Measurements from ENCODE around the gene DLL1. TPM values are rescaled to one million over a fixed set of nuclear protein-coding genes. Genes with fewer than 3 reads are reported as not detected.
A peak's percentile ranks its signal among the peaks of the same experiment; 100 is the strongest.

The DLL1 gene
- total RNA-seq, 1 donor: 0.36 TPM

GRCh38 chr6:170269151-170269845 lies 21.6 kb downstream of the DLL1 start:
- Histone ChIP-seq H3K9me3 (ENCODE audit: low read depth, low read length) (no peaks in the 10 kb centered on the region), H4K20me1 (ENCODE audit: insufficient read depth, low read length) (no peaks in the 10 kb centered on the region), H3K27me3 (ENCODE audit: insufficient read depth, low read length) (peaks cover 3% of the 10 kb centered on the region), H2AFZ (ENCODE audit: low read length) (peak overlapping the region; percentile 13), H3K4me1 (ENCODE audit: insufficient read depth, low read length) (no peaks in the 10 kb centered on the region), H3K4me3 (ENCODE audit: insufficient read depth, low read length) (no peak overlapping the region), H3K79me2 (ENCODE audit: insufficient read depth, low read length) (no peaks in the 10 kb centered on the region), H3K4me2 (ENCODE audit: insufficient read depth, low read length) (no peak overlapping the region), H3K36me3 (ENCODE audit: insufficient read depth, low read length) (no peaks in the 10 kb centered on the region), H3K27ac (ENCODE audit: low read depth, low read length) (no peak overlapping the region)
- peak; percentile 87 for DNase-seq (ENCODE audit: insufficient read length, low spot score, missing footprints)
- no peak for TF ChIP-seq CTCF (IDR thresholded peaks at IDR 0.05; ENCODE audit: extremely low read depth, low read depth, low read length)

- no peaks in the 10 kb centered on the region for H3K9me3 ChIP-seq (ENCODE audit: low read depth, low read length)
- no peak overlapping the region for H3K4me3 ChIP-seq (ENCODE audit: insufficient read depth, low read length)
- no peaks in the 10 kb centered on the region for H3K4me1 ChIP-seq (ENCODE audit: insufficient read depth, low read length)
- no peak overlapping the region for H2AFZ ChIP-seq (ENCODE audit: low read length)
- peaks cover under 1% of the 10 kb centered on the region for H3K27me3 ChIP-seq (ENCODE audit: insufficient read depth, low read length)
- H3K27ac ChIP-seq (ENCODE audit: low read depth, low read length): no peak overlapping the region
- H3K4me2 ChIP-seq (ENCODE audit: insufficient read depth, low read length): no peak overlapping the region
- DNase-seq (ENCODE audit: insufficient read length, low spot score, missing footprints): no peak
- TF ChIP-seq CTCF (IDR thresholded peaks at IDR 0.05; ENCODE audit: extremely low read depth, low read depth, low read length): no peak
- H4K20me1 ChIP-seq (ENCODE audit: insufficient read depth, low read length): no peaks in the 10 kb centered on the region
- no peaks in the 10 kb centered on the region for H3K36me3 ChIP-seq (ENCODE audit: insufficient read depth, low read length)
- no peaks in the 10 kb centered on the region for H3K79me2 ChIP-seq (ENCODE audit: insufficient read depth, low read length)
Observed at GRCh38 chr6:170268216-170269129, 22.4 kb downstream of the DLL1 start.

GRCh38 chr6:170267688-170268087 lies 23.2 kb downstream of the DLL1 start:
- H3K79me2 ChIP-seq (ENCODE audit: insufficient read depth, low read length): no peaks in the 10 kb centered on the region
- no peaks in the 10 kb centered on the region for H4K20me1 ChIP-seq (ENCODE audit: insufficient read depth, low read length)
- no peak overlapping the region for H3K4me2 ChIP-seq (ENCODE audit: insufficient read depth, low read length)
- H3K9me3 ChIP-seq (ENCODE audit: low read depth, low read length): no peaks in the 10 kb centered on the region
- TF ChIP-seq CTCF (IDR thresholded peaks at IDR 0.05; ENCODE audit: extremely low read depth, low read depth, low read length): no peak
- no peaks in the 10 kb centered on the region for H3K36me3 ChIP-seq (ENCODE audit: insufficient read depth, low read length)
- H3K4me3 ChIP-seq (ENCODE audit: insufficient read depth, low read length): no peak overlapping the region
- H2AFZ ChIP-seq (ENCODE audit: low read length): no peak overlapping the region
- no peak overlapping the region for H3K27ac ChIP-seq (ENCODE audit: low read depth, low read length)
- no peaks in the 10 kb centered on the region for H3K4me1 ChIP-seq (ENCODE audit: insufficient read depth, low read length)
- H3K27me3 ChIP-seq (ENCODE audit: insufficient read depth, low read length): peaks cover 4% of the 10 kb centered on the region
- no peak for DNase-seq (ENCODE audit: insufficient read length, low spot score, missing footprints)
